T-helper 2 cell treated with Interferon-gamma antibody and Interleukin-4, amounts not matched to agents 5 μg/mL and 100 μg/mL, for 36 hours (primary cell): Measurements from ENCODE around the gene PTCD3.

Experiments
- DNase-seq: peaks from one replicate; pipeline ENCODE4 v3.0.0; 2021; ENCODE audit warnings: low spot score
- H3K27ac Mint-ChIP-seq: one replicate; pipeline ENCODE4 v1.8.0; 2021; ENCODE audit warnings: mild to moderate bottlenecking, mixed read lengths
- H3K27me3 Mint-ChIP-seq: one replicate; pipeline ENCODE4 v1.8.0; 2021; ENCODE audit warnings: low read depth, mixed read lengths
- H3K36me3 Mint-ChIP-seq: one replicate; pipeline ENCODE4 v1.8.0; 2021; ENCODE audit warnings: low read depth, mixed read lengths
- H3K4me1 Mint-ChIP-seq: one replicate; pipeline ENCODE4 v1.8.0; 2021; ENCODE audit warnings: low read depth, mixed read lengths
- H3K4me3 Mint-ChIP-seq: one replicate; pipeline ENCODE4 v1.8.0; 2022; ENCODE audit warnings: mild to moderate bottlenecking, moderate library complexity, mixed read lengths
- H3K9me3 Mint-ChIP-seq: one replicate; pipeline ENCODE4 v1.8.0; 2021; ENCODE audit warnings: mixed read lengths

PTCD3 gene

GRCh38 chr2:86189782-86190416 lies 83.9 kb downstream of the PTCD3 start:
- H3K36me3 Mint-ChIP-seq: peaks cover 57% of the 10 kb centered on the region
- H3K27me3 Mint-ChIP-seq: no peaks in the 10 kb centered on the region
- no peak for DNase-seq
- peaks cover 63% of the 10 kb centered on the region for H3K4me1 Mint-ChIP-seq
- no peak overlapping the region for H3K27ac Mint-ChIP-seq
- H3K4me3 Mint-ChIP-seq: peak overlapping the region; percentile 59
- no peaks in the 10 kb centered on the region for H3K9me3 Mint-ChIP-seq
